Keratinocyte (primary cell): Measurements from ENCODE around the gene EYS.

Experiments used
- CTCF ChIP-seq, 3 experiments: IDR thresholded peaks in 1 of 3; conservative IDR thresholded peaks in 1 of 3; optimal IDR thresholded peaks in 1 of 3; 2 replicates in 2 of 3; 3 replicates in 1 of 3; pipeline versions ENCODE3 to v1.5.1; 2011; ENCODE audit warnings: low read length in 3 of 3, mild to moderate bottlenecking in 3 of 3, moderate library complexity in 2 of 3, control low read depth in 1 of 3, inconsistent platforms in 1 of 3; ENCODE audit not compliant: insufficient read depth in 2 of 3; ENCODE audit errors: extremely low read depth in 1 of 3
- EZH2 ChIP-seq: IDR thresholded peaks from one replicate; pipeline ENCODE4 v1.6.1; 2012; ENCODE audit warnings: inconsistent platforms, mild to moderate bottlenecking, low read length, moderate library complexity

- TF ChIP-seq EZH2 (no peak), CTCF (optimal IDR thresholded peaks at IDR 0.05 in 1 of 3, IDR thresholded peaks at IDR 0.05 in 1 of 3, conservative IDR thresholded peaks at IDR 0.05 in 1 of 3; ENCODE audit: extremely low read depth in 1 of 3, insufficient read depth in 2 of 3, low read length in 3 of 3) (no peak)
Observed at GRCh38 chr6:65505736-65506135, 201.3 kb downstream of the EYS start.
